ENCODE data around the gene KLHDC8B. TPM values are rescaled to one million over a fixed set of nuclear protein-coding genes. Genes with fewer than 3 reads are reported as not detected.
"Not testable (repeated sequence)": the region's sequence is repeated elsewhere in the genome, so short reads cannot be mapped to it uniquely, and the experiment has no call there.

Gene KLHDC8B
- total RNA-seq, 2 donors from 2014 or later, result 4.6 to 12.5 TPM

GRCh38 chr3:49173792-49174170 lies 2.4 kb downstream of the KLHDC8B start:
- no peak for DNase-seq
- ATAC-seq, result no peak
- intact Hi-C loops (cut with DNase I, micrococcal nuclease), result loop anchor here in 1 of 2 donors (5.0 kb wide), 1 partner anchor 274 kb away; no protein-coding TSS in a partner anchor

- DNase-seq (no peak), ATAC-seq (no peak)
- intact Hi-C loops (cut with DNase I, micrococcal nuclease), result loop anchor here in 1 of 2 donors (5.0 kb wide), 1 partner anchor 273 kb away; no protein-coding TSS in a partner anchor
These were observed 3.1 kb downstream of the KLHDC8B start for GRCh38 chr3:49174397-49174985.

GRCh38 chr3:49175530-49175929 lies 4.1 kb downstream of the KLHDC8B start:
- no peak for DNase-seq
- intact Hi-C loops (cut with DNase I, micrococcal nuclease), result no loop called here
- no peak for ATAC-seq

GRCh38 chr3:49177073-49177472 lies 5.7 kb downstream of the KLHDC8B start:
- no peak for DNase-seq
- intact Hi-C loops (cut with DNase I, micrococcal nuclease), result no loop called here
- no peak for ATAC-seq

GRCh38 chr3:49180116-49180515 lies 8.7 kb downstream of the KLHDC8B start:
- no peak for DNase-seq
- ATAC-seq, result no peak
- intact Hi-C loops (cut with DNase I, micrococcal nuclease), result no loop called here

GRCh38 chr3:49181351-49181750 lies 10.0 kb downstream of the KLHDC8B start:
- intact Hi-C loops (cut with DNase I, micrococcal nuclease), result no loop called here
- ATAC-seq (no peak), DNase-seq (no peak)

GRCh38 chr3:49182682-49183081 lies 11.3 kb downstream of the KLHDC8B start:
- DNase-seq (no peak), ATAC-seq (no peak)
- intact Hi-C loops (cut with DNase I, micrococcal nuclease), result no loop called here

- ATAC-seq (no peak), DNase-seq (no peak)
- intact Hi-C loops (cut with DNase I, micrococcal nuclease), result no loop called here
These were observed 12.5 kb downstream of the KLHDC8B start for GRCh38 chr3:49183873-49184272.

- no peak for ATAC-seq
- DNase-seq, result no peak
- intact Hi-C loops (cut with DNase I, micrococcal nuclease), result no loop called here
These were observed 20.3 kb downstream of the KLHDC8B start for GRCh38 chr3:49191741-49192140.

GRCh38 chr3:49198161-49198560 lies 26.8 kb downstream of the KLHDC8B start:
- intact Hi-C loops (cut with DNase I, micrococcal nuclease), result no loop called here
- ATAC-seq, result no peak
- DNase-seq, result no peak

- DNase-seq, result no peak
- intact Hi-C loops (cut with DNase I, micrococcal nuclease), result no loop called here
- ATAC-seq, result no peak
These were observed 27.3 kb downstream of the KLHDC8B start for GRCh38 chr3:49198611-49199230.

- DNase-seq, result peak; percentile 72 to 84
- intact Hi-C loops (cut with DNase I, micrococcal nuclease), result no loop called here
- ATAC-seq, result peak; percentile 25
These were observed 28.0 kb downstream of the KLHDC8B start for GRCh38 chr3:49199239-49199899.

GRCh38 chr3:49199900-49200281 lies 28.5 kb downstream of the KLHDC8B start:
- ATAC-seq, result no peak
- intact Hi-C loops (cut with DNase I, micrococcal nuclease), result no loop called here
- DNase-seq, result no peak

GRCh38 chr3:49213541-49213943 lies 42.1 kb downstream of the KLHDC8B start:
- intact Hi-C loops (cut with DNase I, micrococcal nuclease), result no loop called here
- ATAC-seq, result no peak
- no peak for DNase-seq

GRCh38 chr3:49213998-49214397 lies 42.6 kb downstream of the KLHDC8B start:
- intact Hi-C loops (cut with DNase I, micrococcal nuclease), result no loop called here
- no peak for ATAC-seq
- no peak for DNase-seq

GRCh38 chr3:49216687-49217086 lies 45.3 kb downstream of the KLHDC8B start:
- ATAC-seq; intact Hi-C loops (cut with DNase I, micrococcal nuclease); DNase-seq: not testable (repeated sequence)

GRCh38 chr3:49217108-49217507 lies 45.7 kb downstream of the KLHDC8B start:
- DNase-seq; intact Hi-C loops (cut with DNase I, micrococcal nuclease); ATAC-seq: not testable (repeated sequence)

- intact Hi-C loops (cut with DNase I, micrococcal nuclease), result no loop called here
- ATAC-seq (no peak), DNase-seq (peak in 1 of 2 donors; percentile 36)
These were observed 46.5 kb downstream of the KLHDC8B start for GRCh38 chr3:49217688-49218470.

- intact Hi-C loops (cut with DNase I, micrococcal nuclease), result not testable (repeated sequence)
- ATAC-seq (peak; percentile 98), DNase-seq (peak; percentile 65 to 88)
These were observed 47.1 kb downstream of the KLHDC8B start for GRCh38 chr3:49218471-49218989.

Data from left colon (tissue), 2 donors.